Heart right ventricle (tissue), 16 donors: Measurements from ENCODE around the gene ANKRD65. TPM values are rescaled to one million over a fixed set of nuclear protein-coding genes. Genes with fewer than 3 reads are reported as not detected.
"Not testable (repeated sequence)": the region's sequence is repeated elsewhere in the genome, so short reads cannot be mapped to it uniquely, and the experiment has no call there.

ENCODE experiments used
- ATAC-seq, 8 donors: fragments of 200-7000 bp; cut with Tn5 transposase; one replicate each; pipeline ENCODE4 v1.9.1; 2020; ENCODE audit warnings: mild to moderate bottlenecking in 8 of 8, moderate library complexity in 8 of 8, moderate number of reproducible peaks in 1 of 8
- DNase-seq, 2 donors: peaks; one replicate each; pipeline ENCODE4 v3.0.0-alpha.2; 2020
- H3K27ac ChIP-seq, 10 donors: fragments of 200-600 bp; sonication (generic) in 2 of 10; one replicate each; pipeline versions ENCODE4 v1.5.0 to v1.8.0; 2020 to 2022; ENCODE audit warnings: mild to moderate bottlenecking in 3 of 10
- H3K27me3 ChIP-seq, 7 donors: fragments of 200-600 bp; one replicate each; pipeline ENCODE4 v1.8.0; 2021 to 2022; ENCODE audit warnings: mild to moderate bottlenecking in 2 of 7
- H3K36me3 ChIP-seq, 9 donors: fragments of 200-600 bp; sonication (generic) in 1 of 9; one replicate each; pipeline versions ENCODE4 v1.5.0 to v1.8.0; 2020 to 2022; ENCODE audit warnings: mild to moderate bottlenecking in 2 of 9
- H3K4me1 ChIP-seq, 9 donors: fragments of 200-600 bp; sonication (generic) in 1 of 9; one replicate each; pipeline versions ENCODE4 v1.5.0 to v1.8.0; 2020 to 2022; ENCODE audit warnings: mild to moderate bottlenecking in 4 of 9
- H3K4me3 ChIP-seq, 10 donors: fragments of 200-600 bp; sonication (generic) in 2 of 10; one replicate each; pipeline versions ENCODE4 v1.5.0 to v1.8.0; 2020 to 2022; ENCODE audit warnings: mild to moderate bottlenecking in 7 of 10, moderate library complexity in 2 of 10
- H3K9me3 ChIP-seq, 11 donors: fragments of 200-600 bp in 10 of 11; sonication (generic) in 2 of 11; one replicate each; pipeline versions ENCODE4 v1.5.0 to v1.8.0; 2013 to 2022; ENCODE audit warnings: mild to moderate bottlenecking in 2 of 11, control low read depth in 1 of 11, moderate library complexity in 1 of 11
- CTCF ChIP-seq, 9 donors: fragments of 200-600 bp; sonication (generic) in 2 of 9; IDR thresholded peaks; one replicate each; pipeline versions ENCODE4 v1.5.0 to v1.8.0; 2021 to 2022; ENCODE audit warnings: antibody characterized with exemption in 9 of 9, mild to moderate bottlenecking in 5 of 9, moderate library complexity in 1 of 9
- WGBS, 2 donors: extraction: QIAGEN DNeasy Blood & Tissue Kit; methylation state at CpG; one replicate each; pipeline ENCODE4 v1.1.7; 2013; ENCODE audit warnings: inconsistent platforms in 1 of 2; 5-methylcytosine and 5-hydroxymethylcytosine counted together
- intact Hi-C, 10 donors: fragments of 100-400 bp; cut with DNase I; formaldehyde crosslinking; loops; one replicate each; pipeline versions ENCODE4 v1.11.1 to v1.14.2; 2022
- long read RNA-seq, 3 donors: library from polyadenylated mRNA; unstranded; transcript quantifications; one replicate each; pipeline ENCODE4 v2.0.0, GENCODE V29; 2020 to 2021
- polyA plus RNA-seq, 2 donors: library from polyadenylated mRNA; stranded (reverse); fragments of 200-250 nt; gene quantifications; one replicate each; pipeline ENCODE4 v1.2.3, GENCODE V29; 2013
- total RNA-seq, 10 donors: library from RNA; stranded (reverse); fragmentation: NEBNext Ultra II Directional in 3 of 10; extraction: Animal tissue kit (Norgen Biotek cat#: 25700) in 3 of 10; gene quantifications; one replicate each; pipeline versions ENCODE4 v1.2.1 to v1.2.4, GENCODE V29; 2021 to 2023
- donor health status: Arrhythmogenic right ventricular cardiomyopathy.
- donor health status: ischemic (EF 13 %, LVEDD 7.1; RV severe dilation, severe dysfunction).
- donor health status: healthy with polysubstance abuse.
- donor health status: DM: no; HTN: yes; CAD: no.
- donor health status: DM: no; HTN: no; CAD: no.
- donor health status: ischemic (EF 25% LVEDD 6.9; RV normal size, moderate dysfunction).
- donor health status: ischemic (EF 25% LVEDD 5.7; RV mildly dilated, moderate dysfunction).
- donor health status: healthy.
- donor health status: DM: yes; HTN: yes; CAD: no.
- donor health status: Ischemic cardiomyopathy.
- donor health status: ischemic (EF 35%, LVEDD 5.7; RV mildly dilated, moderate dysfunction).
- donor health status: nonischemic (EF 11% LVEDD 7.7; RV severe dilation, severe dysfunction).
- donor health status: DM: yes; HTN: yes; CAD: no.
- donor health status: PGD.
- donor health status: ischemic (EF 29% LVEDD 5.4; RV normal size, mild dysfunction).
- donor health status: nonischemic (EF 23%, LVEDD 6.1; RV moderate dilation, normal function).

The ANKRD65 gene
- total RNA-seq = 1 to 10 TPM in 7 of 10 donors, under 1 TPM in 3; 0.37 to 2.5 (median 1.8) TPM
- 1 to 10 TPM; 1.2 to 3.1 TPM for polyA plus RNA-seq
- long read RNA-seq, donor 1, partial matches to known transcripts = 8 of 8 reads
- long read RNA-seq, donor 1, other reads (novel, unspliced or antisense) = 0 of 8 reads
- long read RNA-seq, donor 2, partial matches to known transcripts = 14 of 14 reads
- long read RNA-seq, donor 2, other reads (novel, unspliced or antisense) = 0 of 14 reads
- long read RNA-seq, donor 3, partial matches to known transcripts = 6 of 8 reads
- long read RNA-seq, donor 3, other reads (novel, unspliced or antisense) = 2 of 8 reads

GRCh38 chr1:1421147-1421906 lies at the start of gene ANKRD65:
Gene ANKRD65, minus strand, starts transcription at chr1:1421276. Its CDS starts 271 bp downstream, at chr1:1421005.
- 83 to 86% methylated on average over 18 of the region's 18 CpGs for WGBS, 2 donors
- Histone ChIP-seq H3K27me3 (peaks cover 0 to 27% (median 7%) of the 10 kb centered on the region in 7 donors), H3K27ac (peak within 1 kb of the TSS in 2 of 10 donors; percentile 34 to 49), H3K9me3 (no peaks in the 10 kb centered on the region), H3K4me1 (peaks cover 0 to 23% (median 8%) of the 10 kb centered on the region in 9 donors), H3K4me3 (peak within 1 kb of the TSS in 9 of 10 donors; percentile 22 to 51 (median 35)), H3K36me3 (no peaks in the 10 kb centered on the region)
- no peak for TF ChIP-seq CTCF (IDR thresholded peaks at IDR 0.05)
- DNase-seq (no peak), ATAC-seq (no peak)
- intact Hi-C loops = no loop called here

- H3K4me3 ChIP-seq, H3K27ac ChIP-seq, H3K9me3 ChIP-seq, intact Hi-C loops, H3K27me3 ChIP-seq, H3K36me3 ChIP-seq, DNase-seq: not testable (repeated sequence)
- H3K4me1 ChIP-seq = peaks cover 0 to 21% (median 16%) of the 10 kb centered on the region in 9 donors
- 85 to 87% methylated on average over 29 to 35 of the region's 44 CpGs for WGBS, 2 donors
- peak in 1 of 8 donors; percentile 13 for ATAC-seq
Observed at GRCh38 chr1:1468196-1468985, 47.3 kb upstream of the ANKRD65 start.

GRCh38 chr1:1463312-1463711 lies 42.2 kb upstream of the ANKRD65 start:
- DNase-seq (no peak), ATAC-seq (no peak)
- intact Hi-C loops = no loop called here
- peaks cover 0 to 21% (median 2%) of the 10 kb centered on the region in 9 donors for H3K4me1 ChIP-seq
- H3K36me3 ChIP-seq = no peaks in the 10 kb centered on the region
- no peaks in the 10 kb centered on the region for H3K9me3 ChIP-seq
- no peak overlapping the region for H3K27ac ChIP-seq
- WGBS, 2 donors = 80 to 91% methylated on average over 7 of the region's 7 CpGs
- no peak overlapping the region for H3K4me3 ChIP-seq
- no peak for TF ChIP-seq CTCF (IDR thresholded peaks at IDR 0.05)
- H3K27me3 ChIP-seq = peaks cover 0 to 8% (median 0%) of the 10 kb centered on the region in 7 donors

GRCh38 chr1:1462318-1462966 lies 41.4 kb upstream of the ANKRD65 start:
- Histone ChIP-seq H3K4me3 (peak overlapping the region in 2 of 10 donors; percentile 1 to 32), H3K9me3 (no peaks in the 10 kb centered on the region), H3K4me1 (peaks cover 0 to 21% (median 2%) of the 10 kb centered on the region in 9 donors), H3K36me3 (no peaks in the 10 kb centered on the region), H3K27ac (peak overlapping the region in 8 of 10 donors; percentile 12 to 62 (median 40)), H3K27me3 (peaks cover 0 to 8% (median 0%) of the 10 kb centered on the region in 7 donors)
- no peak for TF ChIP-seq CTCF (IDR thresholded peaks at IDR 0.05)
- 46 to 48% methylated on average over 26 of the region's 26 CpGs for WGBS, 2 donors
- DNase-seq (peak; percentile 43 to 51), ATAC-seq (peak; percentile 62 to 92 (median 86))
- intact Hi-C loops = no loop called here
